Kidney epithelial cell (primary cell): Measurements from ENCODE around the gene EID2B. TPM values are rescaled to one million over a fixed set of nuclear protein-coding genes. Genes with fewer than 3 reads are reported as not detected.

Source experiments
- DNase-seq: peaks from one replicate; pipeline ENCODE4 v3.0.0-alpha.2; 2010; ENCODE audit warnings: low read depth
- H3K27me3 ChIP-seq: 2 replicates; pipeline ENCODE4 v1.6.0; 2011; ENCODE audit warnings: low read length; ENCODE audit not compliant: control insufficient read depth, insufficient read depth
- H3K36me3 ChIP-seq: 2 replicates; pipeline ENCODE4 v1.5.1; 2011; ENCODE audit warnings: low read length; ENCODE audit not compliant: control insufficient read depth, insufficient read depth
- H3K4me3 ChIP-seq: 2 replicates; pipeline ENCODE4 v1.5.1; 2011; ENCODE audit warnings: low read depth, mild to moderate bottlenecking, control low read depth, low read length
- CTCF ChIP-seq: IDR thresholded peaks from 2 replicates; pipeline ENCODE4 v1.5.1; 2011; ENCODE audit warnings: mild to moderate bottlenecking, moderate library complexity, low read length, control low read depth, inconsistent platforms; ENCODE audit not compliant: insufficient read depth, poor library complexity, severe bottlenecking
- total RNA-seq: library from RNA; depleted of rRNA; stranded (reverse); fragments of >200 nt; gene quantifications from 2 replicates; pipeline ENCODE4 v1.2.3, GENCODE V29; 2015

Gene EID2B
- total RNA-seq, 1 donor from 2014 or later: 3.1 TPM

GRCh38 chr19:39546599-39546998, 13.9 kb upstream of the EID2B start:
- TF ChIP-seq CTCF: no peak
- Histone ChIP-seq H3K36me3 (no peaks in the 10 kb centered on the region), H3K27me3 (no peaks in the 10 kb centered on the region), H3K4me3 (no peak overlapping the region)
- no peak for DNase-seq

- no peak overlapping the region for H3K4me3 ChIP-seq
- DNase-seq: no peak
- no peaks in the 10 kb centered on the region for H3K36me3 ChIP-seq
- H3K27me3 ChIP-seq: no peaks in the 10 kb centered on the region
- no peak for TF ChIP-seq CTCF
Measured at GRCh38 chr19:39544911-39545310, 12.3 kb upstream of the EID2B start.

GRCh38 chr19:39544226-39544903, 11.7 kb upstream of the EID2B start:
- H3K27me3 ChIP-seq: no peaks in the 10 kb centered on the region
- no peak overlapping the region for H3K4me3 ChIP-seq
- no peaks in the 10 kb centered on the region for H3K36me3 ChIP-seq
- DNase-seq: no peak
- TF ChIP-seq CTCF: no peak

- H3K4me3 ChIP-seq: no peak overlapping the region
Measured at GRCh38 chr19:39543477-39543857, 10.8 kb upstream of the EID2B start.

DNA sequence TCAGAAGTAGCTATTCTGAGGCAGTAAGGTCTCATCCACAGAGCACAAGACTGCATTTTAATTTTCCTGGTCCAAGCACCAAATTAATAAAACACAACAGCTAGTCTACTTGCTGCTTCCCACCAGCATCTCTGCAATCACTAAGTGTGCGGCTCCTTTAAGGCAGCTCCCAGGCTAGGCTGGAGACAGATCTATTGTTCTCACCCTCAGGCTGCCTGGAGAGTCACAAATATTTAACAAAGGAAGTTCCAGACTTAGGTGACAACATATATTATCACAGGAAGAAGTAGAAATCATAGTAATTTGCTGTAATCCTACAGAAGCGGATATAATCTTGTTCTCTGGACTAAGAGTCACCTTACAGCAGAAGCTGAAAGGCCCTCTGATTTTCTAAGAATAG, 9.6 kb upstream of the EID2B start:
- TF ChIP-seq CTCF: no peak
- no peaks in the 10 kb centered on the region for H3K27me3 ChIP-seq
- DNase-seq: no peak
- no peak overlapping the region for H3K4me3 ChIP-seq
- no peaks in the 10 kb centered on the region for H3K36me3 ChIP-seq

More at GRCh38 chr19:39543477-39543857, 10.8 kb upstream of the EID2B start:
- H3K36me3 ChIP-seq: no peaks in the 10 kb centered on the region
- no peaks in the 10 kb centered on the region for H3K27me3 ChIP-seq
- DNase-seq: no peak
- no peak for TF ChIP-seq CTCF

DNA sequence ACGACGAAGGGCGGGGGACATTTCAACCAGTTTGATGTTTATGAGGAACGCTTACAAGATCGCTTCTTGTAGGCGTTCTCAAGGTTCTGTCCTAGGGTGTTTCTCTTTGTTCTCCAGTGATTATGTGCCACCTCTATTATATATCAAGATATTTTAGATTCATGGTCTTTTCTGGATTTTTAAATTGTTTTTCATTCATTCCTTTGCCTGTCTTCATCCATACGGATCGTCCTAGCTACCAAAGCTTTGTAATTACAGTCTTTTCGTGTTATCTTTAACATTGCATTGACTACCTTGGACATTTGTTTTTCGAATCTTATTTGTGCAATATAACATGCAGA, 7.7 kb upstream of the EID2B start:
- H3K4me3 ChIP-seq: no peak overlapping the region
- H3K36me3 ChIP-seq: no peaks in the 10 kb centered on the region
- TF ChIP-seq CTCF: no peak
- DNase-seq: no peak
- no peaks in the 10 kb centered on the region for H3K27me3 ChIP-seq
